Activated CD4-positive, alpha-beta T cell treated with anti-CD3 and anti-CD28 coated beads for 36 hours (primary cell): ENCODE results near the gene POLR3GL. TPM values are rescaled to one million over a fixed set of nuclear protein-coding genes. Genes with fewer than 3 reads are reported as not detected.

Experiments used
- ATAC-seq: fragments of 200-7000 bp; cut with Tn5 transposase; one replicate; pipeline ENCODE4 v1.10.0; 2021; ENCODE audit warnings: mild to moderate bottlenecking, moderate library complexity
- CTCF ChIA-PET: fragments of 350-600 bp; sonication (Branson Sonifier 250); formaldehyde crosslinking; loops from one replicate; lab custom pipeline; 2021; ENCODE audit warnings: antibody characterized with exemption; lab: Charles Lee
- POLR2A ChIA-PET: fragments of 350-600 bp; sonication (Branson Sonifier 250); formaldehyde crosslinking; loops from one replicate; lab custom pipeline; 2021; ENCODE audit warnings: antibody characterized with exemption, inconsistent platforms; lab: Charles Lee
- DNase-seq: peaks from one replicate; pipeline ENCODE4 v3.0.0-alpha.2; 2020
- H3K27ac Mint-ChIP-seq: one replicate; pipeline ENCODE4 v1.8.0; 2021; ENCODE audit warnings: mixed read lengths
- H3K27me3 Mint-ChIP-seq: one replicate; pipeline ENCODE4 v1.8.0; 2021; ENCODE audit warnings: mixed read lengths
- H3K36me3 Mint-ChIP-seq: one replicate; pipeline ENCODE4 v1.8.0; 2021; ENCODE audit warnings: low read depth, mixed read lengths
- H3K4me1 Mint-ChIP-seq: one replicate; pipeline ENCODE4 v1.8.0; 2021; ENCODE audit warnings: mixed read lengths
- H3K4me3 Mint-ChIP-seq: one replicate; pipeline ENCODE4 v1.8.0; 2021; ENCODE audit warnings: mild to moderate bottlenecking, moderate library complexity, mixed read lengths
- H3K9me3 Mint-ChIP-seq: one replicate; pipeline ENCODE4 v1.8.0; 2021; ENCODE audit warnings: low read depth, mixed read lengths
- intact Hi-C, 2 experiments: fragments of 100-400 bp; cut with DNase I in 1 of 2; cut with micrococcal nuclease in 1 of 2; formaldehyde crosslinking; loops; one replicate each; pipeline versions ENCODE4 v1.14.2 to v1.15.1; 2022 to 2024; cut with DNase I, micrococcal nuclease
- total RNA-seq, 2 experiments: library from RNA; stranded (reverse); gene quantifications; one replicate each; pipeline ENCODE4 v1.2.3, GENCODE V29; 2021

POLR3GL gene
- total RNA-seq, 2 experiments from 2014 or later = 19.3 to 22.4 TPM

DNA sequence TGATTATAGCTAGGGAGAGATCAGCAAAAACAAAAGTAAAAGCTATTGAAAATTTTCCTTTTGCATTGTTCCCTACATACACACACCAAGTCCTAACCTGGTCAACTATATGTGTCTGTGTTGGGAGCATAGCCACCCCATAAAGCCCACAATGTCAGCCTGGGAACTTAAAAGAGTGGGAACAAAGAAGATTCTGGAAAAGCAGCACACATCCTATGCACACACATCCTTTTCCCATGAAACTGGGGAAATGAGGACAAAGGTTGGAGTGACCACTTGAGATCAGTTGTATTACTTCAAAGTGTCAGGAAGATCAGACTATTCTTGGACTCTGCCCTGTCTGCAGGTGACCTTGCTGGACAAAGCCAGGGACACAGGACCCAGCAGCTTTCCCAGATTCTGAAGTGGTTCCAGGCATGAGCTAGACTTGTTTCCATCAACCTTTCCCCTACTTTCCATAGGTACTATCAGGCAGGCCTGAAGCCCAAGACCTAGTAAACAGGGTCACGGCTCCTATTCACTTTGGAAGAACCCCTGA lies 16.0 kb downstream of the POLR3GL start:
- intact Hi-C loops = no loop called here
- CTCF ChIA-PET = interaction anchor here (0.6 to 9.2 kb wide), 10 partner anchors 12 to 137 kb away, joined by 3 to 161 read pairs (median 20); partner anchors contain the start of genes ANKRD34A, POLR3GL and TXNIP
- POLR2A ChIA-PET = interaction anchor here (0.9 to 7.6 kb wide), 7 partner anchors 13 to 71 kb away, joined by 3 to 127 read pairs (median 14); partner anchors contain the start of genes ANKRD34A, HJV, LIX1L and POLR3GL
- Mint-ChIP-seq H3K9me3 (no peaks in the 10 kb centered on the region), H3K27ac (no peak overlapping the region), H3K4me1 (peaks cover 13% of the 10 kb centered on the region), H3K4me3 (no peak overlapping the region), H3K36me3 (no peaks in the 10 kb centered on the region), H3K27me3 (no peaks in the 10 kb centered on the region)
- ATAC-seq = no peak
- DNase-seq = no peak

DNA sequence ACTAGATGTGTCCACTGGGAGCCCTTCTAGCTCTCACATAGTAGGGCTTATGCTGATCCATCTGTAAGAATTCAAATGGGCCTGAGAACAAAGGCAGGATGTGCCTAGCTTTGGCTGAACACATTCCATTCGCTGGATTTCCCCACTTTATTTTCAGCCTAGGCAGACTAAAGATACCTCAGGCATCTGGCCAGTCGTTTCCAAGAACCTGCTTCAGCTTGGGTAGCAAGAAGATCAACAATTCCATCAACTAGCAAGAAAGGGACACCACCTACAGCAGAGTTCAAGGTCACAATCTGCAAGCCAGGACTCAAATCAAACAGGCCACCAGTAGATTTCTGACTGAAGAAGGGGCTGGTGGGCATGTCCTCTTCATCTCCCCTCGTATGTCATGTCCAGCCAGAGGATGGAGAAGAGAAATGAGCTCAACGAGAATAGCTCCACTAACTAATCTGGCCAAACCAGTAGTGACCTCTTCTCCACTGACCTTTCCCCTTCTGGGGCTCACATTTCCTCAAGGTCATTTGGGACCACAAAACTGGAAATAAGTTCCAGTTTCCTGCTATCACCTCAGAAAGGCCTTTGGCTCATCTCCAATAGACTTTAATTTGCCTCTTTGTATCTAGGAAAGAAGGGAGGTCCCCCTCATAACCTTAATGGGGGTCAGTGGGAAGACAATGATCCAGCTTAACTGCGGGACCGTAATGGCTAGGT lies 17.7 kb downstream of the POLR3GL start:
- Mint-ChIP-seq H3K36me3 (no peaks in the 10 kb centered on the region), H3K9me3 (no peaks in the 10 kb centered on the region), H3K27ac (peak overlapping the region; percentile 64), H3K4me1 (peaks cover 20% of the 10 kb centered on the region), H3K4me3 (no peak overlapping the region), H3K27me3 (no peaks in the 10 kb centered on the region)
- ChIA-PET POLR2A (interaction anchor here (7.6 kb wide), 1 partner anchor 11 kb away, joined by 127 read pairs; the partner anchor contains the start of gene TXNIP), CTCF (interaction anchor here (0.9 to 9.2 kb wide), 4 partner anchors 11 to 25 kb away, joined by 4 to 161 read pairs (median 32); partner anchors contain the start of genes LIX1L and TXNIP)
- no peak for DNase-seq
- ATAC-seq = no peak
- intact Hi-C loops = no loop called here

- ATAC-seq = no peak
- Mint-ChIP-seq H3K4me3 (no peak overlapping the region), H3K9me3 (no peaks in the 10 kb centered on the region), H3K4me1 (peaks cover 27% of the 10 kb centered on the region), H3K27ac (peak overlapping the region; percentile 64), H3K27me3 (no peaks in the 10 kb centered on the region), H3K36me3 (no peaks in the 10 kb centered on the region)
- intact Hi-C loops = no loop called here
- DNase-seq = no peak
- POLR2A ChIA-PET = interaction anchor here (7.6 kb wide), 1 partner anchor 10 kb away, joined by 127 read pairs; the partner anchor contains the start of gene TXNIP
- CTCF ChIA-PET = interaction anchor here (0.9 to 9.2 kb wide), 4 partner anchors 10 to 24 kb away, joined by 3 to 161 read pairs (median 30); partner anchors contain the start of gene TXNIP
Observed at GRCh38 chr1:145983206-145983675, 18.8 kb downstream of the POLR3GL start.

DNA sequence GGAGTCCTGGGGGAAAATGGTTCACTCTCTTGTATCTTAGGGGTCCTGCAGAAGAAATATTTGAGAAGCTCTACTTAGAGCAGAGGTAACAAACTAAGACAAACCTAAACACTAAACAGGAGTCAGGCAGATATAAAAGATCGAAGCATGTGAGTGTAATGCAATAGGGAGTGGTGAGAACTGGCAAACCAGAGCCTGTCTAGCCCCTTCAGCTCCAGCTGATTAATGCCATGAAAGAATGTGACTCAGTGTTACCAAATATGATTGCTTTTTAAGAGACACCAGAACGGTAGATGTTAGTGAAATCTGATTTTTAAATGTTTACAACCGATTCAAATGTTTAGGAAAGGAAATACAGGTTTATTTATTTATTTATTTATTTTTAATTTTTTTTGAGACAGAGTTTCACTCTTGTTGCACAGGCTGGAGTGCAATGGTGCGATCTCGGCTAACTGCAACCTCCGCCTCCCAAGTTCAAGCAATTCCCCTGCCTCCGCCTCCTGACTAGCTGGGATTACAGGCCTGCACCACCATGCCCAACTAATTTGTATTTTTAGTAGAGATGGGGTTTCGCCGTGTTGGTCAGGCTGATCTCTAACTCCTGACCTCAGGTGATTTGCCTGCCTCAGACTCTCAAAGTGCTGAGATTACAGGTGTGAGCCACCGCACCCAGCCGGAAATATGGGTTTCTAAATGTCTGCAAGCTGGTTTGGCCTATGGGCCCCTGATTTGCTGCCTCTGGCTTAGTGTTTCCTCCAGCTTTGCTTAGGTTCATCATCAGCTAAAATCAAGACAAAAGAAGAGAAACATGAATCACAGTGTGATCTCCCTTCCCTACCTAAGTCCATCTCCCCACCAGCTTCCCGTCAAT lies 19.7 kb downstream of the POLR3GL start:
- Mint-ChIP-seq H3K9me3 (peaks cover 2% of the 10 kb centered on the region), H3K27ac (peak overlapping the region; percentile 72), H3K36me3 (no peaks in the 10 kb centered on the region), H3K4me1 (peaks cover 34% of the 10 kb centered on the region), H3K27me3 (no peaks in the 10 kb centered on the region), H3K4me3 (no peak overlapping the region)
- peak; percentile 56 for DNase-seq
- intact Hi-C loops = no loop called here
- CTCF ChIA-PET = interaction anchor here (0.6 to 9.2 kb wide), 7 partner anchors 9 to 138 kb away, joined by 3 to 161 read pairs (median 3); partner anchors contain the start of gene TXNIP
- ATAC-seq = no peak
- POLR2A ChIA-PET = interaction anchor here (7.6 kb wide), 1 partner anchor 9 kb away, joined by 127 read pairs; the partner anchor contains the start of gene TXNIP

GRCh38 chr1:145985129-145985501 lies 20.6 kb downstream of the POLR3GL start:
- intact Hi-C loops = loop anchor here in 1 of 2 experiments (1.0 kb wide), 1 partner anchor 9 kb away; no protein-coding TSS in a partner anchor
- H3K4me1 Mint-ChIP-seq = peaks cover 34% of the 10 kb centered on the region
- H3K4me3 Mint-ChIP-seq = no peak overlapping the region
- H3K27ac Mint-ChIP-seq = peak overlapping the region; percentile 52
- no peak for ATAC-seq
- ChIA-PET POLR2A (interaction anchor here (1.0 to 7.6 kb wide), 2 partner anchors 8 to 21 kb away, joined by 3 to 127 read pairs; partner anchors contain the start of genes ANKRD34A, POLR3GL and TXNIP), CTCF (interaction anchor here (1.0 to 1.2 kb wide), 3 partner anchors 9 to 22 kb away, joined by 3 to 6 read pairs (median 4); no protein-coding TSS in a partner anchor)
- H3K36me3 Mint-ChIP-seq = no peaks in the 10 kb centered on the region
- no peak for DNase-seq
- peaks cover 2% of the 10 kb centered on the region for H3K9me3 Mint-ChIP-seq
- H3K27me3 Mint-ChIP-seq = no peaks in the 10 kb centered on the region

DNA sequence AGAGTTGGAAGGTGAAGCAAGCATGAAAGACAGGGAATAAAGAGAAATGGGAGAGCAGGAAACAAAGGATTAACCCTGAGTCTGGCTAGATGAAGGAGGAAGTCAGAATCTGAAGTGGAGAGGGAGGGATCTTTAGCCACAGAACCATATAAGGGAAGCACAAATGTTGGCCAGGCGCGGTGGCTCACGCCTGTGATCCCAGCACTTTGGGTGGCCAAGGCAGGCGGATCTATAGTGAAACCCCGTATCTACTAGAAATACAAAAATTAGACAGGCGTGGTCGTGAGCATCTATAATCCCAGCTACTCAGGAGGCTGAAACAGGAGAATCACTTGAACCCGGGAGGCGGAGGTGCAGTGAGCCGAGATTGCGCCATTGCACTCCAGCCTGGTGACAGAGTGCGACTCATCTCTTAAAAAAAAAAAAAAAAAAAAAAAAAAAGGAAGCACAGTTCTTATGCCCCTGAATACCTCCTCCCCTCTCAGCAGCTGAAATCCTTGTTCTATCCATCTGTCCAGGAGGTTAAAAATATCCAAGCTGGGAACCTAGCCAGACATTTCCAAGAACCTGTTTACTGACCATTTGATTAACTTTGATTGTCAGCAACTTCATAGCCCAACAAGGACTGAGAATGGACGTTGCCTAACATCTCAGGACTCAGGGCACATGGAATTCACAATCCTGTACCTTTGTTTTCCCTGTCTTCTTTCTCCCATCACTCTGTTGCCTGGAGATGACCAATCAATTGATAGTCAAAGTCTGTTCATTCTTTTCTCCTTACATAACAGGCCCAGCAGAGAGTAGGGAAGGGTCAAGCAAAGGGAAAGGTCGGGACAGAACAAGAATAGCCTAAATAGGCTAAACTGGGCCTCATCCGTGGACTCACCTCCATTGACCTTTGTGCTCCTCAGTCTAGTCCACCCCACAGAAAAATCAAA lies 21.3 kb downstream of the POLR3GL start:
- ChIA-PET CTCF (interaction anchor here (0.6 to 13.6 kb wide), 4 partner anchors 6 to 25 kb away, joined by 3 to 161 read pairs (median 5); no protein-coding TSS in a partner anchor), POLR2A (interaction anchor here (0.6 to 7.6 kb wide), 4 partner anchors 8 to 241 kb away, joined by 3 to 127 read pairs (median 3); partner anchors contain the start of genes ANKRD34A, POLR3GL and TXNIP)
- Mint-ChIP-seq H3K27me3 (no peaks in the 10 kb centered on the region), H3K36me3 (no peaks in the 10 kb centered on the region), H3K27ac (peak overlapping the region; percentile 52), H3K9me3 (peaks cover 2% of the 10 kb centered on the region), H3K4me1 (peaks cover 39% of the 10 kb centered on the region), H3K4me3 (no peak overlapping the region)
- DNase-seq (peak; percentile 39), ATAC-seq (no peak)
- intact Hi-C loops = loop anchor here in 1 of 2 experiments (1.0 kb wide), 1 partner anchor 9 kb away; no protein-coding TSS in a partner anchor

GRCh38 chr1:145986551-145986950 lies 22.1 kb downstream of the POLR3GL start:
- peaks cover 2% of the 10 kb centered on the region for H3K9me3 Mint-ChIP-seq
- no peaks in the 10 kb centered on the region for H3K27me3 Mint-ChIP-seq
- ChIA-PET CTCF (interaction anchor here (1.2 to 13.6 kb wide), 2 partner anchors 6 to 137 kb away, joined by 5 to 161 read pairs; no protein-coding TSS in a partner anchor), POLR2A (interaction anchor here (1.1 kb wide), 1 partner anchor 10 kb away, joined by 3 read pairs; the partner anchor contains the start of gene TXNIP)
- ATAC-seq (no peak), DNase-seq (no peak)
- H3K4me3 Mint-ChIP-seq = no peak overlapping the region
- intact Hi-C loops = no loop called here
- H3K4me1 Mint-ChIP-seq = peaks cover 42% of the 10 kb centered on the region
- no peaks in the 10 kb centered on the region for H3K36me3 Mint-ChIP-seq
- H3K27ac Mint-ChIP-seq = no peak overlapping the region

DNA sequence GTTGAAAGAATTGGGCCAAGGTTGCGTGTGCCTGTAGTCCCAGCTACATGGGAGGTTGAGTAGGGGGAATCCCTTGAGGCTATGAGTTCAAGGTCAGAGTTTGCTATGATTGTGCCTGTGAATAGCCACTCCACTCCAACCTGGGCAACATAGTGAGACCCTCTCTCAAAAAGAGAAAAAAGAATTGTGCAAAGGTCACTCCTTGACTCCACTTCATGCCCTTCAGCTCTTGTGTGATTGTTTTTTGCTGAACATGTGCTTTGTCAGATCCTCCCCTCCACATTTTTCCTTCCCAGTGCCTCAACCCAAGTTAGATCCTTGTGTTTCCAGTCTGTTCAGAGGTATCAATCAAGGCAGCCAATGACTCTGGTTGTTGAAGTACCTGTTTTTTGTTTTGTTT lies 23.4 kb downstream of the POLR3GL start:
- Mint-ChIP-seq H3K27ac (peak overlapping the region; percentile 43), H3K4me1 (peaks cover 56% of the 10 kb centered on the region), H3K27me3 (no peaks in the 10 kb centered on the region), H3K9me3 (peaks cover 2% of the 10 kb centered on the region), H3K4me3 (no peak overlapping the region), H3K36me3 (peaks cover 13% of the 10 kb centered on the region)
- DNase-seq (no peak), ATAC-seq (no peak)
- CTCF ChIA-PET = interaction anchor here (1.3 to 13.6 kb wide), 4 partner anchors 8 to 49 kb away, joined by 3 to 161 read pairs (median 4); partner anchors contain the start of gene LIX1L
- POLR2A ChIA-PET = interaction anchor here (0.5 to 1.7 kb wide), 3 partner anchors 11 to 64 kb away, joined by 3 to 10 read pairs (median 3); no protein-coding TSS in a partner anchor
- intact Hi-C loops = no loop called here

DNA sequence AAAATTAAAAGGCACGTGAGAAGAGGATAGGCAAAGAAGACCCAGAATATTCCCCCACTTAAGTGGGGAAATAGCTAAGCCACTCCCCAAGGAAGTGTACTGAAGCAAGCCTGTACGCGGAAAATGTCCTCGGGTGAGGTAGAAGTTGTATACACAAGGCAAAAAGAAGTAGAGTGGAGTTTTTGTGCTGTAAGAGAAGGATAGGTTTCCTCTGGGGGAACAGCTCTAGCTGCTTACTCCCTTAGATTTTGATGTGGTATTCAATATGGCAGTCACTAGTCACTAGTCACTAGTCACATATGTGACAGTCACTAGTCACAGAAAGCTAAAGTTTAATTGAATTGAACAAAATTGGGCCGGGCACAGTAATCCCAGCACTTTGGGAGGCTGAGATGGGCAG lies 24.3 kb downstream of the POLR3GL start:
- H3K4me1 Mint-ChIP-seq = peaks cover 64% of the 10 kb centered on the region
- peak overlapping the region; percentile 88 for H3K27ac Mint-ChIP-seq
- CTCF ChIA-PET = interaction anchor here (0.6 to 13.6 kb wide), 8 partner anchors 9 to 79 kb away, joined by 3 to 161 read pairs (median 3); partner anchors contain the start of gene ITGA10
- peaks cover 2% of the 10 kb centered on the region for H3K9me3 Mint-ChIP-seq
- POLR2A ChIA-PET = interaction anchor here (1.0 to 10.4 kb wide), 5 partner anchors 7 to 63 kb away, joined by 3 to 127 read pairs (median 5); partner anchors contain the start of genes ANKRD34A and POLR3GL
- H3K4me3 Mint-ChIP-seq = no peak overlapping the region
- DNase-seq (no peak), ATAC-seq (peak; percentile 27)
- peaks cover 21% of the 10 kb centered on the region for H3K36me3 Mint-ChIP-seq
- intact Hi-C loops = no loop called here
- no peaks in the 10 kb centered on the region for H3K27me3 Mint-ChIP-seq
